Measurements from ENCODE around the gene SUPT4H1.

The SUPT4H1 gene

DNA sequence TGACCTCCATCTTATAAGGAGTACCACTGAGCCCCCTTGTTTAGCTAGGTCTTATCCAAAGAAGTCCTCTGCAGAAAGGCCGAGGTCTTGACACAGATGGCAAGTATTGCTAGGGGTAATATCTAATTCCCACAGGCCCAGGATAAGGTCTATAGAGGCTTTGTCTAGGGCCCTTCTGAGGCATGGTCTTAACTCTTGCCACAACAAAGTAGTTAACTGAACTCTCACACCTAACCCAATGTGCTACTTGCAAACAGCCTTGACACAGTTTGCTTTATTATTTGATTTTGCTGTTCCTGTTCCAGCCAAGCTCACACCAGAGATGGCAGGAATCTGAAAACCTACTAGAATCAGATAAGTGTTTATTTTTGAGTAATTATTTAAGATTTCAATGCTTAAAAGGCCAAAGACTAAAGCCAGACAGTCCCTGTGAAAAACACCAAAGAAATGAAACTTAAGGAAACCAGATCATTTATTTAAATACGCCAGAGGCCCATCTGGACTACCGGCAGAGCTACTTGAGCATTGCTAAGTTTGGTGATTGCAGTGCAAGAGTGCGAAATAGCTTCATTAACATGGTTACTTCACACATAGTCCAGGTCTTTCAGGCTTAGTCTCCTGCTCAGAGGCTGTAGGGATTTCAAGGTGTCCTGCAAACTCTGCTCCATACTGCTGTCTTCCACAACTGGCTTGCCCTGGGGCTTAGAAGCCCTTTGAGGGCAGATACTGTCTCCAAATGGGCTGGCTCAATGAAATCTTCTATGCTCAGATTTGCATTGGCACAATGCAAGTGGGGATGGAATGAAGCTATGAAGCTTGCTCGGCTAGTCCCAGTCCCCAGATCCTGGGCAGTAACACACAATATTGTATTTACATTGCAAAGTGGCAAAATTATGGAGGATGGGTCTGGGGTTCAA, 28.5 kb upstream of the SUPT4H1 start:
- DNase-seq, result no peak

DNA sequence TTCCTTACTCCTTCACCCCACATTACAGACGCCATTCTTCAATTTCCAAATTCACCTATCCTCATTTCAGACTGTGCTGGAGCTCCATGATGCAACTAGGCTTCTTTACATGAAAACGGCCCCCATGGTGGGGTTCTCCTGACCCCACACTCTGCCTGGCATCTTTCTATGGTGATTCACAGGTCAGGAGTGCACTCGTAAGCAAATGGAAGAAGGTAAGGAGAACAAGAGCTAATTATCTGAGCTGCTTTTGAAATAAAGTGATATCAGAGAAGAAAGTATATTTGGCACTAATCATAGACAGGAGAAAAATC, 27.5 kb upstream of the SUPT4H1 start:
- no peak for DNase-seq

DNA sequence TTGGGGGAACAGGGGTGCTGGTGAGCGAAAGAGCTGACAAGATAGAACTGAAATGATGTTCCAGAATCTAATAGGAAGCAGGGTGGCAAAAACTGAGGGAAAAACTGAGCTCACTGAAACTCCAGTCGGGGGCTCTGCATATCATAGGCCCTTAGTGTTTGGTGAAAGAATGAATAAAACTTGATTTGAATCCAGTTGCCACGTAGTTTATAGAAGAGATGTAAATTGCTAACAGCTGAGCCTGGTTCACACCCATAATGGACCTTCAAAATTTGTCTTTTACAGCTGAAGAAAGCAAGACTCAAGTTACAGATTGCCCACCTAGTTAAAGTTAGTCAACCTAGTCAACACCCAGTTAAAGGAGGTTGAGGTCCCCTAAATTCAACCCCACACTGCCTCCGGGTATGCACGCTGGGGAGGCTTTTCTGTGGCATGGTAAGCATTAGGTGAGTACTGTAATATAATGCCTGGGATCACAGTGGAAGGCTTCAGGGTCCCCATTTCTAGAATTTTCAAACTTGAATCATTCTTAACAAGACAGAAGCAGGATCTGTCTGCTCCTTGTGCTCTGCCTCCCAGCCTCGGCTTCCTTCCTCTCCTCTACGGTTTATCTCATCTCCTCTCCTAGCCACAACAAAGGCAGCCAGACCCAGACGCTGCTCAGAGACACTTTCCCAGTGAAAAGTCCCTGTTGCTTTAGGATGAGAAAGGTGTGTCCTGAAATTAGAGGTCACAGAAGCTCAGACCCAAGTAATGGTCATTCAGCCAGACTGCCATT, 26.9 kb upstream of the SUPT4H1 start:
- DNase-seq, result peak; percentile 13

DNA sequence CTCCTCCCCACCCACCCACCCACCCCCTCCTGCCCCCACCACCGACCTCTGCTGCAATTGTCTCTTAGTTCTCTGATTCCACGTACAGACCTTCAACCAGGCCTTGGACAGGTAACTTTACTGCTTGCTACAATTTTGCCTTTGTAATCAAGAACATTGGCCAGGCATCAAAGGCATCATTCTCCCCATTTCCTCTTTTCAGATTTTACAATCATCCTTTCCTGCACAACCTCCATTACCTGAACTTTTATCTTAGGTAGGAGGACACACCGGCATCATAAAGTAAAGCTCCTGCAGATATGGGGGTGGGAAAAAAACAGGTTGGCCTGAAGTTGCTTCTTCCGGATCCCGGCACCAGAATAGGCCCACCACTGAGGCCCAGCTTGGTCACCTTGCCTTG, 25.7 kb upstream of the SUPT4H1 start:
- no peak for DNase-seq

DNA sequence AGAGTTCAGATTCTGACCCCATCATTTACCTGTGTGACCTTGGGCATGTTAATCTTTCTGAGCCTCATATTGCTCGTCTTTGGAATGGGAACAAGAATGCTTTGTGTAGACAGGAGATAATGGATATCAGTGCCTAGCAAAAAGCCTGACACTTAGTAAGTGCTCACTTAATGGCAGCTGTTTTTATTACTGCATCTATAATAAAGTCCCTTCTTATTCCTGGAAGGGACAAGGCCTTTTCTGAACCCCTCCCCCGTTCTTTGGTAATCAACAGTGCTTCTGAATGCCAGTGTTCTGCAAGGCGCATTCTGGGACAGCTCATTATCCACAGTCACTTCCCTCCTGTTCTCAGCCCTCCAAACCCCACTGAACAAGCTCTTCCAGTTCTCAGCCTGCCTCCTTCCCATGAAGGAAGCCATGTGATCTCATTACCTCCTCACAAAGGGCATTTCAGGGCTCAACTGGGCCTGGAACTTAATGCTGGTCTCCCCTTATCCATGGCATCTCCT, 25.1 kb upstream of the SUPT4H1 start:
- no peak for DNase-seq

DNA sequence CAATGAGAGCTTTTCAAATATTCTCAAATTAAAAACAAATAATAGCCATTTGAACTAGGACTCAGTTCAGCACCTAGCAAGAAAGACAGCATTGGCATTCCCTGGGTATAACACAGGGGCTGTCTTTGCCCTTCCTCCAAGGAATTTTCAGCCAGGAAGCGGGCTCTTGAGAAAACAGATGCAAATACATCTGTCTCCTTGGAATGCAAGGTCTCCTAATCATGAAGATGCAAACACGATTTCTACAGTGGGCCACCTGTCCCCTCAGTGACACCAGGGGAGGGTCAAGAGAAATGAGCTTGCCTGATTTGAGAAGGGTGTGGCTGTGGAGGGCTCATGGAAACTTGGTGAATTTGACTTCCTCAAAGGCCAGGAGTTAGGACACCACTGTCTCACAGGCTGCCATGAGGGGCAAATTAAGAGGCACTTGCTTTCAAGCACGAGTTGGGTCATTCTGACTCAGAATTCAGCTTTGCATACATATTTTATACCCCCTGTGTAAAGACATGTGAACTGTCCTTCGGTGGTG, 24.5 kb upstream of the SUPT4H1 start:
- no peak for DNase-seq

DNA sequence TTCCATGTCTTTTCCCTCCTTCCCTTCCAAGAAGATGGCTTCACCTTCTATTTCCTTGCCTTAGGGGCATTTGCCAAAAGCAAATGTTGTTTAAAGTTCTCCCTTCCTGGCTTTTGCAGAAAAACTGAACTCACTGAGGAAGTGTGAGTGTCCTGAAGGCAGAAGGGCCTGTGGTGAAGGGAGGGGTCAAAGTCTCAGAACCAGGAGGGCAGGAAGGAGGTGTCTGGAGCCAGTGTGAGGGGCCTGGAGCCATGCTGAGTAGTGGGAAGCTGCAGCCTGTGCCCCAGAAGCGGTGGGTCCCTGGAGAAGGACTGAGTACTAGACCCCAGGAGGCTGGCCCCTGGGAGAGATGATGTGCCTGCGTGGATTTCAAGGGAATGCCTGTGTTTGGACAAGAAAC, 23.8 kb upstream of the SUPT4H1 start:
- DNase-seq, result no peak

DNA sequence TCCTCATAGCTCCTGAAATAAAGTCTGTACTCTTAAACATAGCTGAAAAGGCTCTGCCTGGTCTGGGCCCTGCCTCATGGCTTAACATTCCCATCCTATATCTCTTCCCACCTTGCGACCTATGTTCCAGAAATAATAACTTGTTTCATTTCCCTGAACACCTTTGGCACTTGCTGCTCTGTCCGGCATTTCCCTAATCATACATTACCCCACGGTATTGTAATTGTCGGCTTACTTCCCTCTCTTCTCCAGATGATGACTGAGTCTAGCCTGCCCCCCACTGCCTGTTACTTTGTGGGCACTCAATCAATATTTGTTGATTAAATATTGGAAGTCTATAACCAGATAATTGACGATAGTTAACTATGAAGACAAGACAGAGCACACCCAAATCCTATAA, 23.3 kb upstream of the SUPT4H1 start:
- no peak for DNase-seq

DNA sequence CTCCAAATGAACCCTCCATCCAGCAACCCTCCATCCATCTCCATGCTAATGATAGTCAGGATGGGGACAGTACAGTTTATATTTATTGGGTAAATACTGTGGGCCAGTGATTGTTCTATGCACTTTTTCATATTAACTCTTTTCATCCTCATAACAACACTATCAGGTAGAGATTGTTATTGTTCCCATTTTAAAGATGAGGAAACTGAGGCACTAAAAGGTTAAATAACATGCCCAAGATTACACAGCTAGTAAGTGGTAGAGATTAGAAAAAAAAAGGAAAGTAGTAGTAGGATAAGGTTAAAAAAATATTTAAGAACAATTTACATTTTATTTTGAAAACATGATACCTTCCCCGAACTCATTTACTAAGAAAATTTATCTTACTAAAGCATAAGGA, 21.9 kb upstream of the SUPT4H1 start:
- no peak for DNase-seq

DNA sequence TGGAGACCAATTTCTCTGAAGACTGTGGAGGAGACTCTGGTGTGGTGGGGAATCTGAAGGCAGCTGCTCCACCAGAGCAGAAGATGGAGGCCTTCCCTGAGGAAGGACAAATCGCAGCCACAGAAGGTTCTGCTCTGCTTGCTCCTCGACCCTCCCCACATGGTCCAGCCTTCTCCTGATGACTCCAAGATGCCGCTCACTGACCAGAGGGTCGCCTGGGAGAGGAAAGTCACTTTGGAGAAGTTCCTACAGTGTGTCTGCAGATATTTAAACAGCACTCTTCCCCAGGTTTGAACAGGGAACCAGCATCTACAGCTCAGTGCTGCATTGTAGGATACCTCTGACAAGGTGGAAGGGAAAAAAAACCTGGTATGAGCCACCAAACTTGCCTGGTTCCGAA, 21.0 kb upstream of the SUPT4H1 start:
- no peak for DNase-seq

DNA sequence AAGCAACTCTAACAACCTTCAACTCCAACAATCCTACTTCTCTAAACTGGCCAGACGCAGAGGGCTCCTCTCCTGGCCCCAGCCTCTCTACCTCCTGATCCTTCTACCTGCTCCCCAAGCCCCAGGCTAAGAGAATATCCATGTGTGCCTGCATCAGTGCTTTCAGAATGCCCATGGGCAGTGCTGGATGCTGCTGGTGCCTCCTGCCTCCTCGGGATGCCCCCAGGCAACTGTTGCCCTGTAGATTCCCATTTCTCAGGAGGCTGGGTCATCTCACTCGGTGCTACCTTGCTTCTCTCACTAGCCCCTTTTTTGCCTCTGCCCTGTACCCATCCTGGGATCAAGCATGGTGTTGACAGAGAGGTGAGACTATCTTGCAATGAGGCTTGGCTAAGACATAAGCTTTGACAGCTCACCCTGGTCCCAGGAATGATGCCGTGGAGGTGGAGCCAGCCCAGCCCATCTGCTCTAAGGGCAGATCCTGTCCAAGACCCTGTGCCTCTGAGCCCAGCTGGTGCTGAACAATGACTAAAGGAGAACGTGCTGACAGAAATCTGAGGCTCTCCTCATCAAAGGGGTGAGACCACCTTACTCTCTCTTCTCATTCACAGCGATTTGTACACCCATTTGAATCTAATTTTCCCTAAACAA, 19.4 kb upstream of the SUPT4H1 start:
- DNase-seq, result no peak

DNA sequence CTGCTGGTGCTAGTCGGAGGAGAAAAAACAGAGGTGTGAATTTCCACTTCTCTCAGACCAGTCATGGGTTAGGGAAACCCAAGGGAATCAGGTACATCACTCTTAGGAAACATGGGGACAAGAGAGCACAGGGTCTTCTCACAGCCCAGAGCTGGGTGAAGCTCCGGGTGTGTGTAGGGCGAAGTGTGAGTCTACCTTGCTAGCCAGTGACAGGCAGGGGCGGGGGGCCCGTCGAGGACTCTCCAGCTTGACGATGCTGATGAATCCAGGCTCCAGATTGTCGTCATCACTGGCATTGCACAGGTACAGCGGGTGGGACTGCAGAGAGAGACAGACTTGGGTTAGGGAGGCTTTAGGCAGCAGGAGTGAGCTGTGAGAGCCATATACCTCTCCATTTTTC, 18.7 kb upstream of the SUPT4H1 start:
- DNase-seq, result no peak

DNA sequence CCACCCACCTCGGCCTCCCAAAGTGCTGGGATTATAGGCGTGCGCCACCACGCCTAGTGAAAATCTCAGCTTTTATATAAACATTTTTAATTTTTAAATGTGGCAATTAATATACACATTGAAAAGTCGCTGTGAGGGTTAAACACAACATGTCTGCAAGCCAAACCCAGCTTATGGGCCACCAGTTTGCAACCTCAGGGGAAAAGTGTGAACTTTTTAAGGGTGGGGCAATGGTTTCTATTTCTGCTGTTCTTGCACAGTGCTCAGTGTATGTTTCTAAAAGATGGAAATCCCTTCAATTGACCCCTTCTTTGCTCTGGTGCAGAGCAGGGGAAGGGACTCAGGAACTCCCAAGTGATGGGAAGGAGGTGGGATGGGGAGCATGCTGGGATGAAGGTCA, 18.3 kb upstream of the SUPT4H1 start:
- DNase-seq, result no peak

DNA sequence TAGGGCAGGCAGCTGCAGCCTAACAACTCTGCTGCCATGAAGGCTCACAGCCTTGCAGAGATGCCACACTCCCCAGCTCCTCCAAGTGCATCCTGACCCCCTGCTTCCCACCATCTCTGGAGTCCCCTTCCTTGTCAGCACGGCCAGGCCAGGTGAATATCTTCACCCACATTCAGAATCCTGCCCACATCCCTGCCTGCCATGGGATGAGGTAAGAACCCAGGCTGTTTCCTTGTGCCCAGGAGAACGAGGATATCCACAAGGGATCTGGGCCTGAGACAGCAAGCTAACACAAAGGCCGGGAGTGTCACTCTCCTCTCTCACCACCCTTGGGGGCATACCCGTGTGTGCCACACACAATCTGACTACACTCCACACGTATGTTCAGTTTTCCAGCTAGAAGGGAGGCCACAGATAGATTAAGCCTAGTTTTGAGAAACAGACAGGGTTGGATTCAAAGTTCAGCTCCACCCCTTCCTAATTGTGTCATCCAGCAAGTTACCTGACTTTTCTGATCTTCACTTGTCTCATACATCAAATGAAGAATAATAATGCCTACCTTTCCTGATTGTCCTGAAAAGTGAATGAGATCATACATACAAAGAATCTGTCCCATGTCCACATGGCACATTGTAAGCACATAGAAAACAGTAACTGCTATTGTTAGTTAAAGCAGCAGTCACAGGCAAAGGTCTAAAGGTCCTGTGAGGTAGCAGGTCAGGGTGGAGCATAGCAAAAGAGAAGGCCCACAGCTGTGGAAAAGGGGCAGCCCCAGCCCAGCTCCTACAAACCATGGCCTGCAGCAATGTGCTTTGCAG, 17.4 kb upstream of the SUPT4H1 start:
- DNase-seq, result no peak

DNA sequence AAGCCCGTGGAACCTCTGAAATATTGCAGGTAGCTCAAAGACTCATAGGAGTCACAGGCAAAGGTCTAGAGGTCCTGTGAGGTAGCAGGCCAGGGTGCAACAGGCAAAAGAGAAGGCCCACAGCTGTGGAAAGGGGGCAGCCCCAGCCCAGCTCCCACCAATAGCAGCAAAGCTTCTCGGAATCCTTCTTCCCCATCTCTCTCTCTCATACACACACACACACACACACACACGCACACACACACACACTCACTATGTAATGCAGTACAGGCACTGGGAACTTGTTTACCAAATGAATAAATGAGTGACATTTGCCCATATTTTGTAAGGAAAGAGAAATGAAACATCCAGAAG, 16.8 kb upstream of the SUPT4H1 start:
- no peak for DNase-seq

DNA sequence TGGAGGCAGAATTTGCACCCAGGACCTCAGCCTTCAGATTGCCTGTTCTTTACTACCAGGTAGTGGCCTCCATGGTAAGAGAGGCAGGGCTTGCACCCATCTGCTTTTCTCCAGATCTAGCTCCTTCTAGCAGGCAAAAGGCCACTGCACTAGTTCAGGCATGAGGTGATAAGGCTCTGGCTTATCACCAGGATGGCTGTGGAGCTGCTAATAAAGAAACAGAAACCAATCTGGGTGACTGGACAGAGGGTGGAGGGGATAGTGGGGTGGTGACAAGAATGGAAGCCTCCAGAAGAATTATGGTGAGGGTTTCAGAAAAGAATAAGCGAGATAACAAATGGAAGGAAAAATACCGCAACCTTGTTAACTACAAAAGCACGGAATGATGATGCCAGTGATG, 15.5 kb upstream of the SUPT4H1 start:
- DNase-seq, result no peak

DNA sequence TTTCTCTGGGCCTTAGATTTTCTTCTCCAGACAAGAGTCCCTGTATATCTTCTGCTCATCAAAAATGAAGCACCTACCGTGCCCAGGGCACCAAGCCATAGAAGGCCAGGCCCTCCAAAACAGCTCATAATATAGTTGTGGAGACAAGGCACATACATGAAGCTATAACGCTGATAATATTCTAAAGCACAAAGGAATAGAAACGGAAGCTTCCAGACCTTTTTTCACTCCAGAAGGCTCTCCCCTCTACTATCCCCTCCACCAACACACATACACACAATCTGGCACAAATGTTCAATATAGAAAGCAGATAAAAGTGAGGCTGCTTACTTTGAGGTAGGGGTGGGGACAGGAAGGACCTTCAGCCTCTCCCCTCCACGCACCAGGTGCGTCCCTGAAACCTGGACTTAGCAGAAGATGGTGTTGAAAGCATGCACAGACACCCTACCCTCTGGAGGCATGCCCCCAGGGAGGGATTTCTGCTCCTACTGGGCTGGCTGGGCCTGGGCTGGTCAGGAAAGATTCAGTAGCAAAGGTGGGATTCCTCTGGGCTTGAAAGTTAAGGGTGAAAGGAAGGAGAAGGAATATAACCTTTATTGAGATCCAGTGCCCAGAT, 14.1 kb upstream of the SUPT4H1 start:
- DNase-seq, result no peak

DNA sequence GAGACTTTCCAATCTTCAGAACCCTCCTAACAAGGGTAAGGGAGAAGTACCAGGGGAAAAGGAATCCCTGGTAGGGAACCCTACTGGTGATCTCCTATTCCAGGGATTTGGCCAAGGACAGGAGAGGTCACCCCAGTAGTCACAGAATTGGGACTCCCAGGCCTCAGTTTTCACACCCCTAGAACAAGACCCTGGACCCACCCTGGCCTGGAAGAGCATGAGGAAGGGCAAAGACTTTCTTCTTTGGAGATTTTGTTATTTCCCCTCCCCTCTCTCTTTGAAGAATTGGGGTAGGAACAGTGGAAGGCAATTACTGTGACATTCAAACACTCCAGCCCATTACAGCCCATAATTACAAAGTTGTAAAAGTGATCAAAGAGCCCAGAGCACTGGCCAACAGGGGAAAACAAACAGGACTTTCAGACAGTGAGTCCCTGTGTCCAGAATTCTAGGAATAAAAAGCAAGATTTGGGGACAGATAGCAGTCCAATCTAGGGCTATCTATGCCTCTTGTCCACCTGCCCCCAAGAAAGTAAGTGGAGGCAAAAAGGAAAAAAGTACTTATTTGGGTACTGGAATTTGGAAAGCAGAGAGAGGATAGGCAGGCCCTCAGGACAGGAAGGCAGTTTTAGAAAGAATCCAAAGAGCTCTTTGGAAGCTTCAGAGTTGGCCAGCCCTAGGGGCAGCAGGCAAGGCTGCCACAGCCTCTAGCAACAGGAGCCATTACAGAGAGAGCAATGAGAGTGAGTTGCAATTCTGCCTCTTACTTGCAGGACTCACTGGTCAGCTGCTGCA, 13.4 kb upstream of the SUPT4H1 start:
- DNase-seq, result no peak

DNA sequence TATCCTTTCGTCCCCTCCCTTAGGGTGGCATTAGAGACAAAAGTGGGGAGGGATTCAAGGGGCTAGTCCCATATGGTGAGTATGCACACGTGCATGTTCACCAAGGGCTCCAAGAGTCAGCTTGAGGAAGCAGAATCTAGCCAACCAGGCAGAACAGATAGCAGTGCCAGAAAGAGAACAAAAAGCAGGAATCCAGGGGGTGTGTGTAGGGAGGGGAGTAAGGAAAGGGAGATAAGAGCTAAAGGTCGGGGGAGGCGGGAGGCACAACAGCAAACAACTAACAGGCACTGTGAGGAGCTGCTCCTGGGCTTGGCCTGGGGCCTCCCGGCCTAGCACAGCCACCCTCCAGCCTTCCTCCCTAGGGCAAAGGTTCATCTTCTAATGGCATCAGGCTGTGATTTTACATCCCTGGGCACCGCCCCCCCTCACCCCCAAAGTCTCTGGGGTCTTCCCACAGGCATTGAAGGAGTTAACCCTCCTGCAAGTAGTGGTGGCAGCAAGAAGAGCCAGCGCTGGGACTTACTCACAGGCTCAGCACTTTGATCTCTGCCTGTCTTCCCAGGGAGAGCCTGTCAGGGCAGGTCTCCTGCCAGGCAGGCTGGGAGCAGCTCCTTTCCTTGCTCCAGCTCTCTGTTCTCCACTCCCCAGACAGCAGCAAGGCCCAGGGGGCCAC, 12.4 kb upstream of the SUPT4H1 start:
- no peak for DNase-seq

DNA sequence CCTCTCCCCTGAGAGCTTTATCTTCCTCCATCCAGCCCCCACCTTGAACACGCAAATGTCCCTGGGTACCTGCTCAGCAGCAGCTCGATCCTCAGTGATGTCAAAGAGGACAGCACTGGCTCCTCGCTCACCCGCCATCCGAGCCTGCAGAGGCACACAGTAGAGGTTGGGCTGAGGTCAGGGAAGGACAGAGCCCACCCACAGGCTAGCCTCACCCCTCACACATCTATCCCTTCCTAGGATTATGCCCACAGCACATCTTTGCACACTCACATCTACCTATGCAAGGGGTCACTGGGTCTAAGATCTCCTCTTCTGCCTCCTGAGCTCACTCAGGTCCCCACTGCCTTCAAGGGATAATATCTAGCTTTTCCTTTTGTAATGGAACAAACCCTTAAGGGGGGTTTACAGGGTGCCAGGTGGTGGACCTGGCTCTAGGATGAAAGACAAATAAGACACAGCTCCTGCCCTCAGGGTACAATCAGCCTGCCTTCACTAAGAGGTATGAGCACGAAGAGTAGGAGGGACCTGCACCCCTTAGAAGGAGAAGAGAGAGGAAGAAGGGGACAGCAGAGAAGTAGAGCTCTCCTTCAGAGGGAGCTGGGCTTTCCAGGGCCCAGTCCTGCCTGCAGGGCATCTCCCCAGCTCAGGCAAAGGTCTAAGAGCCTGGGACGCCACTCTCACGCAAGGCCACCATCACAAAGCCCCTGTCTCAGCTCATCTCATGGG, 11.6 kb upstream of the SUPT4H1 start:
- DNase-seq, result no peak

All from CD4-positive, alpha-beta T cell treated with Interleukin-21 for 1 hour (primary cell).